GM19395 (cell line): Measurements from ENCODE around the gene OR13G1.
"Not testable (repeated sequence)": the region's sequence is repeated elsewhere in the genome, so short reads cannot be mapped to it uniquely, and the experiment has no call there.

ENCODE experiments used
- ATAC-seq: cut with Tn5 transposase; IDR thresholded peaks from one replicate; pipeline ENCODE4 v1.9.1; 2021; ENCODE audit warnings: mild to moderate bottlenecking, moderate library complexity; ENCODE audit not compliant: unreplicated experiment

OR13G1 gene, protein sequence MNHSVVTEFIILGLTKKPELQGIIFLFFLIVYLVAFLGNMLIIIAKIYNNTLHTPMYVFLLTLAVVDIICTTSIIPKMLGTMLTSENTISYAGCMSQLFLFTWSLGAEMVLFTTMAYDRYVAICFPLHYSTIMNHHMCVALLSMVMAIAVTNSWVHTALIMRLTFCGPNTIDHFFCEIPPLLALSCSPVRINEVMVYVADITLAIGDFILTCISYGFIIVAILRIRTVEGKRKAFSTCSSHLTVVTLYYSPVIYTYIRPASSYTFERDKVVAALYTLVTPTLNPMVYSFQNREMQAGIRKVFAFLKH

DNA sequence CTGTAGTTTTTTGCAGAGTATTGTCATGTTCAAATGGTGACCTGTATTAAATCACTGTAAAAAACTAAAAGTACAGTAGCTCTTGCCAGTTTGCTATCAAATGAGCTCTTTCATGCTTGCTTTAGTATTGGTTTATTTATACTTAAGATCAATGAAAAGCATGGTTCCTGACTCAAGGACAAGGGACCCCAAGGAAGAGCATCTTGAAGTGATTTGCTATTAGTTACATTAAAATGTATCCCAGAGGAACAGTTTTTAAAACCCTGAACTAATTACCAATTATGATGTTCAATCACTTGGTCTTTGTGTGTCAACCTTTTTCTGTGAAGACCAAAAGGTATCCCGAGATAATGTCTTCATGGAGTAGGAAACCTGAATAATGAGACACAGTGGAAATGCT, at the start of gene OR13G1:
OR13G1 (minus strand) TSS at position 101 of the 400 bp plus-strand sequence. CDS start 6,698 bp downstream, outside the sequence.
- ATAC-seq, result no peak

- no peak for ATAC-seq
Observed at GRCh38 chr1:247721222-247721621, 41.7 kb upstream of the OR13G1 start.

- ATAC-seq, result no peak
Observed at GRCh38 chr1:247716546-247716945, 37.0 kb upstream of the OR13G1 start, which contains the start of gene OR6F1. Gene OR6F1 (minus strand): TSS chr1:247716646. CDS start chr1:247712755, 3,891 bp downstream.

- ATAC-seq, result no peak
Observed at GRCh38 chr1:247713753-247714152, 34.2 kb upstream of the OR13G1 start.

GRCh38 chr1:247710681-247711080, 31.1 kb upstream of the OR13G1 start:
- not testable (repeated sequence) for ATAC-seq

DNA sequence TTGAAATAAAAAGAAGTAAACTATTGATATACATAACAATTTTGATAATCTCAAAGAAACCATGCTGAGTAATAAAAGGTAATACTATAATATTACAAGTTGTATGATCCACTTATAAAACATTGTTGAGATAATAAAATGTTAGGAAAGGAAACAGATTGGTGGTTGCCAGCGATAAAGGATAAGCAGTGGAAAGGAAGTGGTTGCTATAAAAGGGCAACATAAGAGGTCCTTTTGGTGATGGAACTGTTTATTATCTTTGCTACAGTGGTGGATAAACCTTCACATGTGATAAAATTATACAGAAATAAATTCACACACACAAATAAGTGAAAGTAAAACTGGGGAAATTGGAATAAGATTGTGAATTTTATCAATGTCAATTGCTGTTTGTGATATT, 21.8 kb upstream of the OR13G1 start:
- ATAC-seq, result no peak

DNA sequence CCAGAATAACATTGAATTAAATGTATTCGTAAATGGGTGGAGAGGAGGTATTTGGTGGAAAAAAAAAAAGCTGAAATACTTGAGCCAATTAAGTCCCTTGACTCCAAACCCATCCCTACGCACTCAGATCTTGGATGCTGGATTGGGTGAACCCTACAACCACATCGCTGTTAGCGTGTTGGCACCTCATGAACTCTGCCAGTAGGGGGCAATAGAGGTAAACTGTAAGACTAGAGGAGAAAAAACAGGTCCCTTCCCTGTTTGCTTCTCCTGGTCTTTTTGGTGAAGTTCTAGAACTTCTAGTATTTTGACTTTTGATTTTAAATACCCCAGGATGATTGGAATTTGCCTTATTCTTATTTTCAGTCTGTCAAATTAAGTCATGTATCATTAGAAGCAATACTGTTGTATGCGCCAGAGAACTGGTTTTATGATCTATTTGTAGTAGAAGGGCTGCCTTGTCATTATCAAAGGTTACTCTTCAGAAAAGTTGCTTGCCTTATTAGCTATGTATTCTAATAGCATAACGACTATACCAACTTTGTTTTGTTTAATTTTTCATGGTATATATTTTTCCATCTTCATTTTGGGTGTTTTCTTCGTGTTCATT, 1.9 kb upstream of the OR13G1 start:
- ATAC-seq, result peak; percentile 93

GRCh38 chr1:247680171-247680570, 632 bp upstream of the OR13G1 start:
- ATAC-seq, result no peak

DNA sequence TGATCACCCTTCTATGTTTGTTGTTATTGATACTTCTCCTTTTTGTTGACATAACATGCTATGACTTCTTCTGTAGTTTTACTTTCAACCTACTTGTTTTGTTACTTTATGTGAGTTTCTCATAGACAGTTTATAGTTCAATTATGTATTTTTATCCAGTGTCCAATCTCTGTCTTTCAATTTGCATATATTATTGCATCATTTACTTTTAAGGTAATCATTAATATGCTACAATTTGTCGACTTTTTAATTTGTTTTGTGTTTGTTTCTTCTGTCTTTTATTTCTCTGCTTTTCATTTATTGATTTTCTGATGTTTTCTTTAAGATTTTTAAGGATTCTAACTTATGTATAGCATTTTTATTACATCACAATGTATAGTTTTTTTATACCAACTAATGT, 10.3 kb downstream of the OR13G1 start:
- ATAC-seq, result no peak

GRCh38 chr1:247656221-247656875, 23.2 kb downstream of the OR13G1 start:
- no peak for ATAC-seq

DNA sequence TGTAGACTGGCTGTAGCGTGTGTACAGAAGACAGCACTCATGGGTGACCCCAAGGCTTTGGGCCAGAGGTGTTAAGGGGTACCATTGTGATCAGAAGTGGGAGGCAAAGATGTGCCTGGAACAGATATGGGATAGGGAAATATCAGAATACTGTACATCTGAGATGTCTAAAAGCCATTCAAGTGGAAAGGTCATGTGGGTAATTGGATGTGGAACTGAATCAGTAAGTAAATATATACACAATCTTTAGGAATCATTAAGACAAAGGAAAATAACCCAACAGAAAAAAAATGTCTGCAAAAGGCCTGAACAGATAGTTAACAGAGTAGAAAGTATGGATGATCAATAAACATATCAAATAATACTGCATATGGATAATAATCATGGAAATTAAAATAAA, 26.5 kb downstream of the OR13G1 start:
- ATAC-seq, result no peak

DNA sequence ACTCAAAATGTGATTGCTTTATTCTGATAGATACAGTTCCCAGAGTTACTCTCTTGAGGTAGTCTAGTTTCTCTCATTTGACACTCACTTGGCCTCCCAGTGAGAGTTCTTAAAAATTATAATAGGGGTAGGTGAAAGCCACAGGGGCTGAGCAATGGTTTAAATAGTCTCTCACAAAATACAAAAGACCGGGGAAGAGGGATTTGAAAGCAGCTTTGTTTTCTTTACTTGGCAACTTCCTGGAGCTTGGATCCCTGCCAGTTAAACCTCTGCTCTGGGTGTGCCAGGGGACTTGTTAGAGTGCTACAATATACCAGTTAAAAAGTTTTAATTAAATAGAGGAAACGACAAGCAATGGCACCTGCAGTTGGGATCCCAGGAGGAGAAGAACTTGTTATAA, 31.7 kb downstream of the OR13G1 start:
- no peak for ATAC-seq

- ATAC-seq, result no peak
Observed at GRCh38 chr1:247646867-247647266, 32.7 kb downstream of the OR13G1 start.

- no peak for ATAC-seq
Observed at GRCh38 chr1:247642742-247643141, 36.8 kb downstream of the OR13G1 start.

DNA sequence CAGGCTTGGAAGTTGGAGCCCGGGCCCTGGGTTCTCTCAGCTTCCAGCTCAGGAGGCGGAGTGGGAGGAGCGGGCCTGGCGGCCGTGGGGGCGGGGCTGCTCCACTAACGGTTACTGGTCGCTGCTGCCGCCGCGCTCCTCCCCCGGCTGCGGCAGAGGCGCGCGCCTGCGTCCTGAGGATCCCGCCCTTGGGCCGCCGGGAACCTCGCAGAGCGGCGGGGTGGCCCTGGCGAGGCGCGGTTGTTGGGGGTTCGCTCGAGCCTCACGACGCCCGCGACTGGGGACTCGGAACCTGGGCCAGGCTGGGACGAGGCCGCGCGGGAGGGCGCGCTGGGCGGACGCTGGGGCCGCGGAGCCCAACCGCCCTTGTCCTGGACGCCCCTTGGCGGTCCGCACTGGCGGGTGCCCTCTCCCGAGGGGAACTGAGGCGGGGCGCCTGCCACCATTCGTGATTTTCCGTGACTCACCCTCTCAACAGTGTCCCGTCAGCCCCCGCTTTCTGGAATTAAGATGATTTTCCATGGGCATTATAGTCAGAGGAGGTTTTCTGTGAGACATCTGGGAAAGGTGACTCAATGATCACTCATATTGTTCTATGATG, 40.1 kb downstream of the OR13G1 start:
- no peak for ATAC-seq

GRCh38 chr1:247638781-247639180, 40.8 kb downstream of the OR13G1 start:
- ATAC-seq, result no peak

DNA sequence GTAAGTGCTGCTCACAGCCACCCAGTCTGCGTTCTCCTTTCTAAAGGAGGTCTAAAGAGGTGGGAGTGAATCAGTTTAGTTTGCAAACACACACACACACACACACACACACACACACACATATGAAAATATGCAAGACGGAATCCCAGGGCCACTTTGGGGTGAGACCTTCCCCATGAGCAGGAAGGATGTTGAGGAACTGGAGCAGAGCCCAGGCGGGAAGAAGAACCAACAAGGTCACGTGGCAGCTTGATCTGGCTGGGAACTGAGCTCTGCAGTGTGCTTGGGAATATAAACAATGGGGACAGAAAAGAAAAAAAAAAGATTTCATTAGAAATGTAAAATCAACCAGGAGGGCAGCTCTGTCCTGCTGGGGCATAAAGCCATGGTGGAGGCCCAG, 41.5 kb downstream of the OR13G1 start:
- no peak for ATAC-seq

DNA sequence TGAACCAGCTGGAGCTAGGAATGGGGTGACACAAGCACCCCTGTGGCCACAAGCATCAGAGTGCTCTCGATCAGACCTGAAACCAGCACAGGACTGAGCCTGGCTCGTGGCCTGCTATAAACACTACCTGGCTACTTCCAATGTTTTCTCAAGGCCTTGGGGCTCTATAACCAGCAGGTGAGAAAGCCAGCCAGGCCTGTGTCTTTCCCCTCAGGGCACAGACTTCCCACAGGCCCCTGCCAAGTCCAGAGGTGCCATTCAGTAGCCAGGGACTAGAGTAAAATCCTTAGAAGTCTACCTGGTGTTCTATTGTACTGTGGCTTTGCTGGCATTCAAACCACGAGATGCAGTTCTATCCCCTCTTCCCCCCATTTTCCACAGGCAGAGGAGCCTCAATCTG, 51.6 kb downstream of the OR13G1 start:
- ATAC-seq, result no peak
